Adipocyte (in vitro differentiated cells): ENCODE results near the gene LAG3.

Source experiments
- DNase-seq: peaks from one replicate; pipeline ENCODE4 v3.0.0-alpha.2; 2015; ENCODE audit warnings: low read depth
- H3K27me3 ChIP-seq: replicated peaks from 2 replicates; pipeline ENCODE4 v1.7.0; 2013; ENCODE audit warnings: mild to moderate bottlenecking, low read length, moderate library complexity; ENCODE audit not compliant: control insufficient read depth, insufficient read depth
- H3K36me3 ChIP-seq: 2 replicates; pipeline ENCODE4 v1.7.0; 2013; ENCODE audit warnings: low read length, mild to moderate bottlenecking, moderate library complexity; ENCODE audit not compliant: control insufficient read depth, insufficient read depth, severe bottlenecking
- H3K4me1 ChIP-seq: 2 replicates; pipeline ENCODE4 v1.7.0; 2013; ENCODE audit warnings: mild to moderate bottlenecking, low read length, moderate library complexity; ENCODE audit not compliant: control insufficient read depth, insufficient read depth
- H3K4me3 ChIP-seq: 2 replicates; pipeline ENCODE4 v1.7.0; 2013; ENCODE audit warnings: mild to moderate bottlenecking, low read length, moderate library complexity
- H3K9ac ChIP-seq: 2 replicates; pipeline ENCODE4 v1.7.0; 2013; ENCODE audit warnings: mild to moderate bottlenecking, low read length, moderate library complexity
- H3K9me3 ChIP-seq: 2 replicates; pipeline ENCODE4 v1.7.0; 2013; ENCODE audit warnings: mild to moderate bottlenecking, low read length, moderate library complexity; ENCODE audit not compliant: control insufficient read depth

The LAG3 gene

GRCh38 chr12:6774499-6775062 lies 2.3 kb downstream of the LAG3 start:
- Histone ChIP-seq H3K4me1 (peaks cover 6% of the 10 kb centered on the region), H3K36me3 (peaks cover 17% of the 10 kb centered on the region), H3K9ac (no peak overlapping the region), H3K9me3 (no peaks in the 10 kb centered on the region), H3K4me3 (no peak overlapping the region), H3K27me3 (no peaks in the 10 kb centered on the region)
- DNase-seq, result no peak

GRCh38 chr12:6775185-6776174 lies 3.2 kb downstream of the LAG3 start:
- Histone ChIP-seq H3K36me3 (peaks cover 8% of the 10 kb centered on the region), H3K4me1 (peaks cover 6% of the 10 kb centered on the region), H3K9me3 (no peaks in the 10 kb centered on the region), H3K4me3 (no peak overlapping the region), H3K27me3 (no peaks in the 10 kb centered on the region), H3K9ac (no peak overlapping the region)
- no peak for DNase-seq

GRCh38 chr12:6777386-6777785 lies 5.1 kb downstream of the LAG3 start:
- DNase-seq, result no peak
- Histone ChIP-seq H3K9me3 (no peaks in the 10 kb centered on the region), H3K4me1 (peaks cover 6% of the 10 kb centered on the region), H3K9ac (no peak overlapping the region), H3K27me3 (peaks cover 4% of the 10 kb centered on the region), H3K4me3 (no peak overlapping the region), H3K36me3 (no peaks in the 10 kb centered on the region)

GRCh38 chr12:6778217-6778573 lies 5.9 kb downstream of the LAG3 start:
- peak; percentile 50 for DNase-seq
- Histone ChIP-seq H3K4me1 (peaks cover 6% of the 10 kb centered on the region), H3K9ac (peak overlapping the region; percentile 60), H3K9me3 (no peaks in the 10 kb centered on the region), H3K27me3 (peaks cover 8% of the 10 kb centered on the region), H3K4me3 (peak overlapping the region; percentile 75), H3K36me3 (no peaks in the 10 kb centered on the region)

- Histone ChIP-seq H3K36me3 (no peaks in the 10 kb centered on the region), H3K4me1 (peaks cover 6% of the 10 kb centered on the region), H3K9ac (peak overlapping the region; percentile 60), H3K27me3 (peaks cover 8% of the 10 kb centered on the region), H3K9me3 (no peaks in the 10 kb centered on the region), H3K4me3 (peak overlapping the region; percentile 75)
- DNase-seq, result peak; percentile 98
Observed at GRCh38 chr12:6778574-6779550, 6.5 kb downstream of the LAG3 start.

- Histone ChIP-seq H3K36me3 (no peaks in the 10 kb centered on the region), H3K9ac (no peak overlapping the region), H3K4me1 (peaks cover 6% of the 10 kb centered on the region), H3K27me3 (peaks cover 8% of the 10 kb centered on the region), H3K4me3 (no peak overlapping the region), H3K9me3 (no peaks in the 10 kb centered on the region)
- DNase-seq, result no peak
Observed at GRCh38 chr12:6779708-6780432, 7.5 kb downstream of the LAG3 start.

GRCh38 chr12:6780573-6780972 lies 8.3 kb downstream of the LAG3 start:
- no peak for DNase-seq
- Histone ChIP-seq H3K27me3 (peaks cover 8% of the 10 kb centered on the region), H3K4me3 (no peak overlapping the region), H3K36me3 (no peaks in the 10 kb centered on the region), H3K9me3 (no peaks in the 10 kb centered on the region), H3K9ac (no peak overlapping the region), H3K4me1 (peaks cover 6% of the 10 kb centered on the region)

GRCh38 chr12:6782119-6782518 lies 9.8 kb downstream of the LAG3 start:
- no peak overlapping the region for H3K9ac ChIP-seq
- H3K4me1 ChIP-seq, result peaks cover 6% of the 10 kb centered on the region
- H3K4me3 ChIP-seq, result no peak overlapping the region
- DNase-seq, result no peak
- H3K27me3 ChIP-seq, result peaks cover 8% of the 10 kb centered on the region
- H3K36me3 ChIP-seq, result no peaks in the 10 kb centered on the region
- H3K9me3 ChIP-seq, result no peaks in the 10 kb centered on the region

GRCh38 chr12:6782850-6783566 lies 10.7 kb downstream of the LAG3 start:
- Histone ChIP-seq H3K9me3 (no peaks in the 10 kb centered on the region), H3K4me3 (no peak overlapping the region), H3K27me3 (peaks cover 8% of the 10 kb centered on the region), H3K4me1 (peaks cover 6% of the 10 kb centered on the region), H3K36me3 (no peaks in the 10 kb centered on the region), H3K9ac (no peak overlapping the region)
- no peak for DNase-seq

- peaks cover 8% of the 10 kb centered on the region for H3K27me3 ChIP-seq
- H3K4me1 ChIP-seq, result no peaks in the 10 kb centered on the region
- no peaks in the 10 kb centered on the region for H3K36me3 ChIP-seq
- no peaks in the 10 kb centered on the region for H3K9me3 ChIP-seq
- no peak overlapping the region for H3K4me3 ChIP-seq
- H3K9ac ChIP-seq, result no peak overlapping the region
- no peak for DNase-seq
Observed at GRCh38 chr12:6783828-6784227, 11.5 kb downstream of the LAG3 start.
